Mucosa of rectum (tissue), 2 donors: ENCODE data around the gene POLD4.

Source experiments
- H3K27ac ChIP-seq, 2 donors: one replicate each; pipeline ENCODE4 v1.7.0; 2013; ENCODE audit warnings: inconsistent platforms in 2 of 2, low read depth in 2 of 2, low read length in 2 of 2
- H3K27me3 ChIP-seq, 2 donors: one replicate each; pipeline ENCODE4 v1.7.0; 2013; ENCODE audit warnings: low read length in 2 of 2; ENCODE audit not compliant: control insufficient read depth in 2 of 2, insufficient read depth in 2 of 2
- H3K36me3 ChIP-seq, 2 donors: one replicate each; pipeline ENCODE4 v1.7.0; 2013; ENCODE audit warnings: low read length in 2 of 2; ENCODE audit not compliant: control insufficient read depth in 2 of 2, insufficient read depth in 2 of 2
- H3K4me1 ChIP-seq, 2 donors: one replicate each; pipeline ENCODE4 v1.7.0; 2013; ENCODE audit warnings: low read length in 2 of 2, mild to moderate bottlenecking in 1 of 2; ENCODE audit not compliant: control insufficient read depth in 2 of 2, insufficient read depth in 2 of 2
- H3K4me3 ChIP-seq, 2 donors: one replicate each; pipeline ENCODE4 v1.7.0; 2013; ENCODE audit warnings: low read length in 2 of 2
- H3K9ac ChIP-seq, 2 donors: one replicate each; pipeline ENCODE4 v1.7.0; 2013; ENCODE audit warnings: low read length in 2 of 2, low read depth in 1 of 2, mild to moderate bottlenecking in 1 of 2
- H3K9me3 ChIP-seq, 2 donors: one replicate each; pipeline ENCODE4 v1.7.0; 2013; ENCODE audit warnings: low read length in 2 of 2; ENCODE audit not compliant: control insufficient read depth in 2 of 2
- donor health status: healthy.
- donor health status: Normal muscosa, but diverticular disease.

Gene POLD4

DNA sequence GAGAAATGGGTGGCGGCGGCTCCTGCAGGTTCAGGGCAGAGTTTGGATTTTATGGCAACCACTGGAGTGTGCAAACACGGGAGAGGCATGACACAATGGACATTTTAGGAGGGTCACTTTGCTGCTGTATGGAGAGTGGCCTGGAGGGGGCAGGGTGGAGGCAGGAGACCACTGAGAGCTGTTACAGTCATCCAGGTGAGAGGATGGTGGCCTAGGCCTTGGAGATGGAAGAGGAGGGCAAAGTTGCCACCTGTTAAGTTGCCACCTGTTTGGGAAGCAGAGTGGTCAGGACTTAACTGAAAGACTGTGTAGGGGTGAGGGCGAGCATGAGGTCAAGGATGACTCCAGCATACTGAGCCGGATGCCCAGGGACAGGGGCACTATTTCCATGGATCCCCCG lies 36.1 kb upstream of the POLD4 start:
- peak overlapping the region in 1 of 2 donors; percentile 14 for H3K9ac ChIP-seq
- H3K9me3 ChIP-seq, result no peaks in the 10 kb centered on the region
- peaks cover 0 to 3% of the 10 kb centered on the region in 2 donors for H3K36me3 ChIP-seq
- H3K27ac ChIP-seq, result no peak overlapping the region
- no peaks in the 10 kb centered on the region for H3K27me3 ChIP-seq
- H3K4me3 ChIP-seq, result no peak overlapping the region
- peaks cover 16 to 21% of the 10 kb centered on the region in 2 donors for H3K4me1 ChIP-seq

DNA sequence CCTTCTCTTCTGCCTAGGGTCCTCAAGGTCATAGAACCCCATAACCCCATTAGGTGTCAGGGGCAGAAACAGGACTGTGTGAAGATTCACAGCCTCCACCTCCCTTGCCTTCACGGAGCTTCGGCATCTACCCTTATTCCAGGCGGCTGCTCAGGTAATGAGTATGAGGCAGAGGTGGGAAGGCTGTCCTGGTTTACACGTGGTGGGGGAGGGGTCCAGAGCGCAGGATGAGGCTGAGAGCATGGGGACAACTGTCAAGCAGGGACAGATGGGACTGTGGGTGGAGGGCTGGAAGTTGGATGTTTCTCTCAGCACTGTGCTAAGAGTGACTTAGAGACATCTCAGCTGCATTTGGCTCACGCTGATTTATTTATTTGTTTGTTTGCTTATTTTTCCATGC lies 34.2 kb upstream of the POLD4 start:
- peaks cover 13 to 19% of the 10 kb centered on the region in 2 donors for H3K4me1 ChIP-seq
- no peak overlapping the region for H3K27ac ChIP-seq
- no peaks in the 10 kb centered on the region for H3K36me3 ChIP-seq
- H3K4me3 ChIP-seq, result no peak overlapping the region
- H3K27me3 ChIP-seq, result no peaks in the 10 kb centered on the region
- H3K9me3 ChIP-seq, result no peaks in the 10 kb centered on the region
- no peak overlapping the region for H3K9ac ChIP-seq

DNA sequence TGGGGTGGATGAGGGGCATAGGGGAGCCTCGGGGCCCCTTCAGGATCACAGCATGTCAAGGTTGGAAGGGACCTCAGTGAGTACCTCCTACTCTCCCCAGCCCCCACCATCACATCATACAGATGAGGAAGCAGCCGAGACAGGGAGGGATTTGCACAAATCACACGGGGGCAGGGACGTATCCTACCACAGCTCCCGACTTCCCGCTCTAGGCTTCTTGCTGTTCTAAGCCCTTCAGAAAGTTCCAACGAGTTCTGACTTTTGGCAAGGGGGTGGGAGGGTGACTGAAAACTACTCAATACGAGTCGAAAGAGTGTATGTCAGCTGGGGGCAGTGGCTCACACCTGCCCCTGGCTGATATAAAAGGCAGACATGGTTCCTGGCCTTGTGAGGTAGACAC lies 33.7 kb upstream of the POLD4 start:
- Histone ChIP-seq H3K9me3 (no peaks in the 10 kb centered on the region), H3K9ac (no peak overlapping the region), H3K27me3 (no peaks in the 10 kb centered on the region), H3K4me3 (no peak overlapping the region), H3K27ac (no peak overlapping the region), H3K36me3 (no peaks in the 10 kb centered on the region), H3K4me1 (peaks cover 13 to 21% of the 10 kb centered on the region in 2 donors)

DNA sequence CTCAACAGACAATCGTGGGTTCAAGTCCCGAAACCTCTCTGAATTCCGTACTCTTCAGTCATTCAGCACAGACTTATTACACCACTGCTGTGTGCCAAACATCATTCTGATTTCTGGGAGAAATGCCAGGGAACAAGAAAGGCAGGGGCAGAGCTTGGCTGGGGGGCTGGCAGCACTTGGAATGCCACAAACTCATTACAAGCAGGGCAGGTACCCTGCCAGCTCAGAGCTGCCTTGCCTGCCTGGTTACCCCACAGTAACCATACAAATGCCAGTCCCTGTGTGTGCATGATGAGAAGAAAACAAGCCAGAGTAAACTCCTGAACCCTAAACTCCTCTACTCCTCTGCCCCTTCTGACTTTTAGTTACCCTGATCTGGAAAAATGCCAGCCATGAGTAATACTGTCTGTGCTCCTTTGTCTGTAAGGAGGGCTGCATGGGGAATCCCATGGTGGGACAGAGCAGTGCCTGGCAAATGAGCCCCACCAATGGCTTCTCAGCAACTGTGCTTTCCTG lies 31.6 kb upstream of the POLD4 start:
- H3K4me3 ChIP-seq, result no peak overlapping the region
- no peaks in the 10 kb centered on the region for H3K9me3 ChIP-seq
- no peak overlapping the region for H3K27ac ChIP-seq
- no peak overlapping the region for H3K9ac ChIP-seq
- H3K4me1 ChIP-seq, result peaks cover 11 to 24% of the 10 kb centered on the region in 2 donors
- no peaks in the 10 kb centered on the region for H3K27me3 ChIP-seq
- H3K36me3 ChIP-seq, result no peaks in the 10 kb centered on the region

DNA sequence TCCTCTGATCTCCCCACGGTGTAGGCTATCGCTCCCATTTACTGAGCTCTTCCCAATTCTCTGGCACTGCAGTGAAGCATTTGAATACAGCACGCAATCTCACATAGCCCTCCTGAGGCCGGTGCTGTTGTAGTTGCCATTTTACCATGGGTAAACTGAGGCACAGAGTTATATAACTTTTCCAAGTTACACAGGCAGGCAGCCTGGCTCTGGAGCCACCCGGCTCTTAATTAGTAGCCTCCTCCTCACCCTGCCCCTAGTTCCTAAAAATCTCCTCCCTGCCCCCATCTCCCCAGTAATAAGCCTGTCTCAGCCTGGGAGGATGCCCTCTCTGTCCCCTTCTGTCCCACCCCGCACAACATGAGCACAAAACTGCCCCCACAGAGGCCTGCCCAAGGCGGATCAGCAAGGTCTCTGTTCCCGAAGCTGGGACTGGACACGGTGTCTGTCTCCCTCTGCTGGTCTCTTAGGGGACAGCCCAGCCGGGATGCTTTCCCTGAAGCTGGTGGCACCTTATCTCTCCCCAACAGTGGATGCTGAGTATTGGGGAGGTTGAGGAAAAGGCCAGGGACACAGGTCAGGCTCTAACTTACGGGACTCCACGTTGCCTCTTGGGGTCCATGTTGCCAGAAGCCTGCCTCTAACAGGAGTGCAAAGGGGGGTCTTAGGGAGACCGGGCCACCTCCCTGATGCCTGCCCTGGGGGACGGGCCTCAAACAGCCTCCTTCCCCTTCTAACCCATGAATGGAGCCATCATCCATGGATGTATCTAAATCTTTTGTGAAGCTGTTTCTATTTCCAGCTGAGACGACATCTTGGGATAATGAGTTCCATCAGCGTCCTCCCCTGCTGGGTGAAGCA lies 29.2 kb upstream of the POLD4 start:
- Histone ChIP-seq H3K9ac (no peak overlapping the region), H3K4me1 (peaks cover 5 to 29% of the 10 kb centered on the region in 2 donors), H3K27me3 (no peaks in the 10 kb centered on the region), H3K36me3 (no peaks in the 10 kb centered on the region), H3K9me3 (no peaks in the 10 kb centered on the region), H3K27ac (no peak overlapping the region), H3K4me3 (no peak overlapping the region)

DNA sequence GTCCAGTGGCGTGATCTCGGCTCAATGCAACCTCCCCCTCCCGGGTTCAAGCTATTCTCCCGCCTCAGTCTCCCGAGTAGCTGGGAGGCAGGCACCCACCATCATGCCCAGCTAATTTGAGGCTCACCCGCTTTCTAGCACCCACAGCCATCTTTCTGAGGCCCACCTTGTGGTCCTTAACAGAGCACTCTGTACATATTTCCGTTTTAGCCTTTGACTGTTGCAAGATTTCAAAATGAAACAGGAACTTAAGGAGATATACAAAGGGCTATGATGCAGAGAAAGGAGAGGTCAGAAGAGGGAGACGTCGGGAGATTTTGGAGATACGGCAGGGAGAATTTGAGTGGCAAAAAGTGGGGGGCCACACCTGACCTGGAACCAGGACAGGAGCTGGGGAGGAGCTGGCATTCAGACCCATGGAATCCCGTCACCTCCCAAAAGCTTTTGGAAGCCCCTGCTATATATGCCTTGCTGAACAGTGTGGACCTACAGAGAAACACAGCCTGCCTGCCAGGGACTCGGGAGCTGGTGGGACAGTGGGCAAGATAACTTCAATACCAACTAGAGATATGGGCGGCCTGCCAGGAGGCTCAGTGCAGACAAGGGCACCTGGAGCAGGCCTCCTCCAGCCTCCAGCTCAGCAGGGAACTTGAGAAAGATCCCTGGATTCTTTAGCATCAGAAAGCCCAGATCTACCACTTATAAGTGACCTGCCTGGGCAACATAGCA lies 28.1 kb upstream of the POLD4 start:
- Histone ChIP-seq H3K27me3 (no peaks in the 10 kb centered on the region), H3K27ac (peak overlapping the region in 1 of 2 donors; percentile 35), H3K9me3 (no peaks in the 10 kb centered on the region), H3K36me3 (no peaks in the 10 kb centered on the region), H3K4me3 (no peak overlapping the region), H3K4me1 (peaks cover 5 to 29% of the 10 kb centered on the region in 2 donors), H3K9ac (peak overlapping the region in 1 of 2 donors; percentile 27)

DNA sequence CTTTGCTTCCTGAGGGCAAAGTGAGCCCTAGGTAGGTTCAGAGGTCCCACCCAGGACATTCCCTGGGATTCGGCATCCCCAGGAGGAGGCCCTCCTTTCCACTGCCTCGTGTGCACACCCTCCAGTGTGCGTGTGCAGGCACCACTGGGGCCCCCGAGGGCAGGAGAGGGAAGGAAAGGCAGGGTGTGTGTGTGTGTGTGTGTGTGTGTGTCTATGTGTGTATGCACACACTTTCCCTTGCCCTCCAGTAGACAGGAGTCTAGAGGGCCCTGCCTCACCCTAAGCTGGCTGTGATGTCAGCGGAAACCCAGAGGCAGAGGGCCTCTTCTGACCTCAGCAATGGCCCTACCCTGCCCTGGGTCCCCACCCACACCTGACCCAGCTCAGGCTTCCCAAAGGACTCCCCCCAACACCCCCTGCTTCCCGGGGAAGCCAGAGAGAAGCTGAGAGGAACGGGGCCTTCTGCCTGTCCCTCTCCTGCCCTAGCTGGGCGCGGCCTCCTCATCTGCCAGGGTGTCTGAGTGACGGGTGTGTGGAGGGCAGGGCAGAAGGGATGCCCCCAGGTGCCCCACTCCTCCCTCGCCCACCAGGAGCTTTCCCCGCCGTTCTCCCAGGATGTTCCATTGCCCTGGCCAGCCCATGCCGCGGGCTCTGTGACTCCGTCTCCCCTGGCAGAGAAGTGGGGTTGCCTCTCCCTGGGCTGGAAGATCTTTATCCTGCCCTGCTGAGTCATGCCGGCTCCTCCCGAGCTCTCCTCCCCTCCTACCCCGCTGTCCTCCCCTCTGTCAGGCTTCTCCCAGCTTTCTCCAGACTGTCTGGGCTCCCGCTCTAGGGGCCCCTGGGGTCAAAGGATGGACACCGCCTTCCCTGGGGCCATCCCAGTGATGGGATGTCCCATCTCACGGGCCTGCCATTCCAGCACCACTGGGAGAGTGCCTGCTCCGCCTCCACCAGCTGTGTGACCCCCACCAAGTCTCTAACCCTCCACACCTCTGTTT lies 26.0 kb upstream of the POLD4 start:
- H3K9ac ChIP-seq, result no peak overlapping the region
- H3K9me3 ChIP-seq, result no peaks in the 10 kb centered on the region
- H3K36me3 ChIP-seq, result no peaks in the 10 kb centered on the region
- no peaks in the 10 kb centered on the region for H3K27me3 ChIP-seq
- no peak overlapping the region for H3K4me3 ChIP-seq
- peaks cover 9 to 33% of the 10 kb centered on the region in 2 donors for H3K4me1 ChIP-seq
- H3K27ac ChIP-seq, result no peak overlapping the region

DNA sequence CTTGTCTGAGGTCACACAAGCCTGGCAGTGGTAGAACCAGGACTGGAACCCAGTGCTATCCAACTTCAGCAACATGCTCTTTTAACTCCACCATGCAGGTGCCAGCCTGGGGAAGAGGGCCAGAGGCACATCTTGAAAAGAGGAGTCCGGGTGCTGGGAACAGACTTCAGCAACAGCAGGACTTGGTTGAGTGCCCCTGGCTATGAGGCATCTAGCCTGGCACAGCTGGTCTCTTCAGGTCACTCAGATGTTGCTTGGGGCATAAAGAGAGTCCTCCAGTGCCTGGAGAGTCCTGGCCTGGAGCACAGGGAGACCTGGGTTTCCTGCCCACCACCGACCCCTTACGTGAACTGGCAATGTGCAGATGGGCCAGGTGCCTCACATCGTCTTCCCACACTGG lies 25.2 kb upstream of the POLD4 start:
- Histone ChIP-seq H3K27ac (no peak overlapping the region), H3K27me3 (no peaks in the 10 kb centered on the region), H3K9me3 (no peaks in the 10 kb centered on the region), H3K4me3 (no peak overlapping the region), H3K4me1 (peaks cover 15 to 40% of the 10 kb centered on the region in 2 donors), H3K9ac (no peak overlapping the region), H3K36me3 (no peaks in the 10 kb centered on the region)

DNA sequence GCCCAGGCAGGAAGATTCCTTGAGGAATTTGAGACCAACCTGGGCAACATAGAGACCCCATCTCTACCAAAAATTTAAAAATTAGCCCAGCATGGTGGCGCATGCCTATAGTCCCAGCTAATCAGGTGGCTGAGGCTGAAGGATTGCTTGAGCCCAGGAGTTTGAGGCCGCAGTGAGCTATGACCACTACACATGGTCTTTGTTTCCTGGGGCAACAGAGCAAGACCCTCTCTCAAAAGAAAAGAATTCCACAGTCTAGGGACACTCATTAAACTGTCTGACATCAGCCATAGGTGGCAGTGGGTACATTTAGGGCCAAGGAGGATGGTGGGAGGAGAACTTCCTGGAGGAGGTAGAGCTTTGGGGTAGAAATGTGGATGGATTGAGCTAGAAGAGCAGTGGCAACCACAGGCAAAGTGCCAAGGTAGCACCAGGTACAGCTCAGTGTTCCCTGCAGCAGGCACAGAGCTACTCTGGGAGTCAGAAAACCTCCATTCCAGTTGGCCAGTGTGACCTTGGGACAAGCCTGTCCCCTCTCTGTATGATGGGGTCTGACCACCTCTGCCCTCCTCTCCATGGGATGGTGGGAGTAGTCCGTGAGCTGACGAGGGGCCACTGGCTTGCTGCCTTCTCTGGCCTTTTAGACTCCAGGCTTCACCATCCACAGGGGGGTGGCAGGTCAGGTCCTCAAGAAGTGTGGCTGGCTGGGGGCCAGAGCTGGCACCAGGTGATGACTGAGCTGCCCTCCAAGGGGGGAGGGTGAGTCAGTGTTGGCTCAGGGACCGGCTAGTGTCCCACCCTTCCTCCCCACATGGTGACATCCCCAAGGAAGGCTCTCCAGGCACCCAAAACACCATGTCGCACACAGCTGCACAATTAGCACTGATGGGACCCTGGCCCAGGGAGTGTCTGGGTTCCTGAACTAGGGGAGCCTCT lies 23.8 kb upstream of the POLD4 start:
- H3K4me3 ChIP-seq, result no peak overlapping the region
- no peaks in the 10 kb centered on the region for H3K27me3 ChIP-seq
- H3K9ac ChIP-seq, result no peak overlapping the region
- H3K27ac ChIP-seq, result no peak overlapping the region
- H3K9me3 ChIP-seq, result no peaks in the 10 kb centered on the region
- no peaks in the 10 kb centered on the region for H3K36me3 ChIP-seq
- H3K4me1 ChIP-seq, result peaks cover 14 to 36% of the 10 kb centered on the region in 2 donors
